Keratinocyte (primary cell): Measurements from ENCODE around the gene C22orf31.

Experiments used
- EZH2 ChIP-seq: IDR thresholded peaks from one replicate; pipeline ENCODE4 v1.6.1; 2012; ENCODE audit warnings: inconsistent platforms, mild to moderate bottlenecking, low read length, moderate library complexity
- TF ChIP-seq, protein P1 (sequence below), 3 experiments: IDR thresholded peaks in 1 of 3; conservative IDR thresholded peaks in 1 of 3; optimal IDR thresholded peaks in 1 of 3; 2 replicates in 2 of 3; 3 replicates in 1 of 3; pipeline versions ENCODE3 to v1.5.1; 2011; ENCODE audit warnings: low read length in 3 of 3, mild to moderate bottlenecking in 3 of 3, moderate library complexity in 2 of 3, control low read depth in 1 of 3, inconsistent platforms in 1 of 3; ENCODE audit not compliant: insufficient read depth in 2 of 3; ENCODE audit errors: extremely low read depth in 1 of 3

GRCh38 chr22:29040385-29041275 lies 21.0 kb downstream of the C22orf31 start:
- TF ChIP-seq, protein P1, sequence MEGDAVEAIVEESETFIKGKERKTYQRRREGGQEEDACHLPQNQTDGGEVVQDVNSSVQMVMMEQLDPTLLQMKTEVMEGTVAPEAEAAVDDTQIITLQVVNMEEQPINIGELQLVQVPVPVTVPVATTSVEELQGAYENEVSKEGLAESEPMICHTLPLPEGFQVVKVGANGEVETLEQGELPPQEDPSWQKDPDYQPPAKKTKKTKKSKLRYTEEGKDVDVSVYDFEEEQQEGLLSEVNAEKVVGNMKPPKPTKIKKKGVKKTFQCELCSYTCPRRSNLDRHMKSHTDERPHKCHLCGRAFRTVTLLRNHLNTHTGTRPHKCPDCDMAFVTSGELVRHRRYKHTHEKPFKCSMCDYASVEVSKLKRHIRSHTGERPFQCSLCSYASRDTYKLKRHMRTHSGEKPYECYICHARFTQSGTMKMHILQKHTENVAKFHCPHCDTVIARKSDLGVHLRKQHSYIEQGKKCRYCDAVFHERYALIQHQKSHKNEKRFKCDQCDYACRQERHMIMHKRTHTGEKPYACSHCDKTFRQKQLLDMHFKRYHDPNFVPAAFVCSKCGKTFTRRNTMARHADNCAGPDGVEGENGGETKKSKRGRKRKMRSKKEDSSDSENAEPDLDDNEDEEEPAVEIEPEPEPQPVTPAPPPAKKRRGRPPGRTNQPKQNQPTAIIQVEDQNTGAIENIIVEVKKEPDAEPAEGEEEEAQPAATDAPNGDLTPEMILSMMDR (optimal IDR thresholded peaks at IDR 0.05 in 1 of 3, IDR thresholded peaks at IDR 0.05 in 1 of 3, conservative IDR thresholded peaks at IDR 0.05 in 1 of 3; ENCODE audit: extremely low read depth in 1 of 3, insufficient read depth in 2 of 3, low read length in 3 of 3) = peak; percentile 90 to 95 (median 91)
- no peak for TF ChIP-seq EZH2
